Suppressor macrophage (primary cell): ENCODE data around the gene ELK3.

Experiments
- DNase-seq, 4 experiments: peaks; one replicate each; pipeline ENCODE4 v3.0.0-alpha.2; 2020 to 2022
- total RNA-seq, 17 experiments: gene quantifications; one replicate each; lab custom pipeline; 2026; ENCODE audit warnings: mixed read lengths in 6 of 17, inconsistent platforms in 3 of 17; lab: John Stamatoyannopoulos, UW

Gene ELK3
- total RNA-seq = 2.0 to 33.4 (median 14.0) reads per million in 17 experiments

- DNase-seq = peak; percentile 68 to 85 (median 81)
Measured at GRCh38 chr12:96193725-96194575, at the start of gene ELK3. ELK3 (plus strand) TSS chr12:96194375.

GRCh38 chr12:96146747-96147146 is 47.4 kb upstream of the ELK3 start:
- peak in 3 of 4 experiments; percentile 22 to 56 (median 47) for DNase-seq

GRCh38 chr12:96150442-96150841 is 43.7 kb upstream of the ELK3 start:
- DNase-seq = no peak

DNA sequence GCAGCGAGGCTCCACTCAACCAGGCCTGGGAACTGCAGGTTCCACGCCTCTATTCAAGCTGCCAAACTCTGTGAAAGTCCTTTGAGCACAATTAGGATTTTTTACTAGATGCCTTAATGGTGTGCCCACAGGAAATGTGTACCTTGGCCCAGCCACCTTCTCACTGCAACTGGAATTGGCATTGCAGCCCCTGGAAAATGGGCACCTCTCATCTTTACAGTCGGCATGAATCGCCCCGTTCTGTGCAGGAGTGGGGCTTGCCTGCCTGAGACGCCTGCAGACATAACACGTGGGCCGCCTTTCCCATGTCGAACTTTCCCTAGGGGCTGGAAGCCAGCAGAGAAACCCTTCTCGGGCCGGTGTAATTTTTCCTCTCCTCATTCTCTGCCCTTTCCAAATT is 42.0 kb upstream of the ELK3 start:
- no peak for DNase-seq

GRCh38 chr12:96153131-96153725 is 40.9 kb upstream of the ELK3 start:
- no peak for DNase-seq

- no peak for DNase-seq
Measured at GRCh38 chr12:96155181-96155580, 39.0 kb upstream of the ELK3 start.

- no peak for DNase-seq
Measured at GRCh38 chr12:96155781-96156180, 38.4 kb upstream of the ELK3 start.

DNA sequence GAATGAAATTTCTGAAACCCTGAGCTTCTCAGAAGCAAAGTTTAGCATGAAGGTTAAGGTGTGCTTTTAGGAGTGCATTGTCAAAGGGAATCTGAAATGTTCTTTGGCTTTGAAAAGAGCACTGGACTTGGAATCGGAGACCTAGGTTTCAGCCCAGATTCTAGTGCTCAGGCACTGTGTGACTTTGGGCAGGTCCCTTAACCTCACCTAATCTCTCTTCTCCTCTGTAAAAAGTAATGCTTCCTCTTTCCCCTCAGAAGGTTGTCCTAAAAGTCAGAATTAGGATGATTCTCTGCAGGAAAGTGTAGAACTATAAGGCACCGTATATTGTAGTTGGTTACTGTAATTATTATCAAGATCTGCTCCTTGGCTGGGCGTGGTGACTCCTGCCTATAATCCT is 38.0 kb upstream of the ELK3 start:
- DNase-seq = no peak

GRCh38 chr12:96157427-96157826 is 36.7 kb upstream of the ELK3 start:
- DNase-seq = no peak

GRCh38 chr12:96164951-96165811 is 29.0 kb upstream of the ELK3 start:
- DNase-seq = no peak

DNA sequence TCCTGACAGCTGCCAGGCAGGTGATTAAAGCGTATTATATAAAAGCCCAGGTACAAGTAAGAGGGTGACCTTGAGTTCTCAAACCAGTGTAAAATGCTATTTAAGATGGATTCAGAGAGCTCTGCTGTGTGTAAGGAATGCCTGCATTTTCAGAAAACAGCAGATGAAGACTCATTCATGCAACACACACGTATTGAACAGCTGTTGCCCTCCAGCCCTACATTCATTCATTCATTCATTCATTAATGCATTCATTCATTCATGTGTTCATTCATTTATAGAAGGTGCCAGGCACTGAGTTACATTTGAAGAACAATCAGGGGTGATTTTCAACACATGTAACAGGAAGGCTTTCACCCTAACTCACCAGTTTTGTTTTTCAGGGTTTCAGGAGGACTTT is 27.4 kb upstream of the ELK3 start:
- no peak for DNase-seq

GRCh38 chr12:96167492-96167891 is 26.7 kb upstream of the ELK3 start:
- DNase-seq = no peak

DNA sequence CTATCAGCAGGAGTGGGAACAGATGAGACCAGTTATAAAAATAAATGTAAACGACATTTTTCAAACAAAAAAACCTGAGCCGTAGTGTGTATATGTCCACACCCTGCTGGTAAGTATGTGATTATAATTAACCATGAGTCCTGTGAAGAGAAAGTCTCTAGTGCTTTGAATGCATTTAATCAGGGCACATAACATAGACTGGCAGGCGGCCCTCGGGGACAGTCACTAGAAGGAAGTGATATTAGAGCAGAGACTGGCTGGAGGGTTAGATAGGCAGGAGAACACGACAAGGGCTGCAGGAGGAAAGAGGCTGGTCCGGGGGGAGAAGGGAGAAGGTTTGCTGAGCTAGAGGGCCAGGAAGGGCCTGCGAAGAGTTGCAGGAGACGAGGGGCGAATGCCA is 23.8 kb upstream of the ELK3 start:
- DNase-seq = peak; percentile 29 to 63 (median 52)

- no peak for DNase-seq
Measured at GRCh38 chr12:96170762-96171161, 23.4 kb upstream of the ELK3 start.

DNA sequence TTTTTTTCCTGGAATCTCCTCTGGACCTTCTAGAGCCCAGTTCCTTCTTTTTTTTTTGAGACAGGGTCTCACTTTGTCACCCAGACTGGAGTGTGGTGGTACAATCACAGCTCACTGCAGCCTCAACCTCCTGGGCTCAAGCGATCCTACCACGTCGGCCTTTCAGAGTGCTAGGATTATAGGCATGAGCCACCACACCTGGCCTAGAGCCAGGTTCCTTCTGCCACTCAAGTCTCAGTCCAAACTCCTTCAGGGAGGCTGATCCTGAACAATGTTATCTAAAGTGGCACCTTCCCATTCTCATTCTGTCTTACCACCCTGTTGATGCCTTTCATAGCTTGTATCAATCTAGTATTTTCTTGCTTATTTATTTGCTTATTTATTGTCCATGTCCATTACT is 22.3 kb upstream of the ELK3 start:
- DNase-seq = no peak

- no peak for DNase-seq
Measured at GRCh38 chr12:96172981-96173380, 21.2 kb upstream of the ELK3 start.

GRCh38 chr12:96176575-96176974 is 17.6 kb upstream of the ELK3 start:
- no peak for DNase-seq

GRCh38 chr12:96177013-96177412 is 17.2 kb upstream of the ELK3 start:
- peak; percentile 75 to 92 (median 79) for DNase-seq

GRCh38 chr12:96183734-96184370 is 10.3 kb upstream of the ELK3 start:
- DNase-seq = peak in 1 of 4 experiments; percentile 23

DNA sequence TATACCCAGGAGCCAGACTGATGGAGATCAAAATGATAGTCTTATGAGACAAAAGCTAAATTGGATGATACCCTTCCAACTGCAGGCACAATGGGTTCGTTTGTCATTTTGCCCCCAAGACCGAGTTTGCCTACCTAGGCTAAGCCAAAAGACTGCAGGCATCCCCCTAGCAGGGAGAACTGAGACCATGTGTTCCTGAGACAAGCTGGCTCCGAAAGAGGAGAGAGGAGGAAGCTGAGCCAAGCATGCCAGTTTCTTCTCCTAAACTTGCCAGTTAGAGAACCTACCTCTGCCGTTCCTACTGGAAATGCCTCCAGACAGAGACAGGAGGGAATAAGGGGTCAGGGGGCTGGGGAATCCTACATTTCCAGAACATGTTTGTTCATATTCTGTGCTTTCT is 8.3 kb upstream of the ELK3 start:
- no peak for DNase-seq

DNA sequence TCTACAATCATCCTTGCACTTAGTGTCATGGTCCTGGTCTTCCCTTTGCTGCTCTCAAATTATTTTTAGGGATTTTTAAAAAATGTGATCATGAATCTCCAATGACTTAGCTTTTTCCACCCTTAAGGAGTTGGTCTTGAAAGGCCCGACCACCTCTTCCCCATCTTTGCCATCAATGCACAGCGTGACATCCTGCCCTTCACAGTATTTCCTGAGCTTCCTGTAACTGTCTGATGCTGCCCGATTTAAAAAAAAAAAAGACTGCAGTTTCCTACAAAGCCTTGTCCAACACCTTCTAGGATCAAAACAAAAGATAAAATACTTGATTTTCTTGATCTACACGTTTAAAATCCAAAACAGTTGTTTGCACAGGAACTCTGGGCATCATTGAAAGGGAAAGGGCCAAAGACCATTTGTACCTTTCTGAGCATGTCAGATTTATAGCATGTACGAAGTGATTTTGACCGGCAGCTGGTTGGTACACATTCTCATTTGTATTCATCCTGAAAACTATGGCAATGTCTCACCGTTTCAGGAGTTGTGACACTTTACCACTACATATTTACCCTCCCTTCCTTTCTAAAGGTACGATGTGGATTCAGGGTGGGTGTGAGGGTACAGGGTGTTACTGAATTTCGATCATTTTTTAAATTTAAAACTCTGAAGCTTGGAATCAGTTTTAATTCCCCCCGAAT is 7.4 kb upstream of the ELK3 start:
- DNase-seq = no peak

DNA sequence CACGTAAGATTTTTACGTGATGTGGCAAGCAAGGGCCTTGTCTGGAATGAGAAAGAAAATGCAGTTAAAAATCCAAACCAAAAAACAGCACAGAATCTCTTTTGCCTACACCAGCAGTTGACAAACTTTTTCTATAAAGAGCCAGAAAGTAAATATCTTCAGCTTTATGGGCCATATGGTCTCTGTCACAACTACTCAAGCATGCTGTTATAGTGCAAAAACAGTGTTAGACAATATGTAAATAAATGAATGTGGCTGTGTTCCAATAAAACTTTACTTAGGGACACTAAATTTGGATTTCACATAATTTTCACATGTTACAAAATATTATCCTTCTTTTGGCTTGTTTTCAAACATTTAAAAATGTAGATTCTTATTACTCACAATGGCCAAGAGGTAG is 6.2 kb upstream of the ELK3 start:
- no peak for DNase-seq
